H9 (cell line): ENCODE measurements around the gene ZNHIT6. TPM values are rescaled to one million over a fixed set of nuclear protein-coding genes. Genes with fewer than 3 reads are reported as not detected.

Experiments
- DNase-seq: peaks from one replicate; pipeline ENCODE4 v3.0.0-alpha.2; 2017
- H2AFZ ChIP-seq: one replicate; pipeline ENCODE4 v1.6.1; 2013; ENCODE audit warnings: mild to moderate bottlenecking, low read length, control low read depth, moderate library complexity
- H2AK5ac ChIP-seq: 2 replicates; pipeline ENCODE4 v1.6.1; 2013; ENCODE audit warnings: low read length, control low read depth, mixed read lengths; ENCODE audit not compliant: insufficient read length
- H2BK120ac ChIP-seq: one replicate; pipeline ENCODE4 v1.6.1; 2013; ENCODE audit warnings: low read depth, mild to moderate bottlenecking, low read length, control low read depth, inconsistent platforms; ENCODE audit not compliant: poor library complexity, severe bottlenecking
- H2BK12ac ChIP-seq: 2 replicates; pipeline ENCODE4 v1.6.1; 2013; ENCODE audit warnings: low read length, control low read depth, mixed read lengths, low read depth; ENCODE audit not compliant: insufficient read length
- H2BK15ac ChIP-seq: 2 replicates; pipeline ENCODE4 v1.6.1; 2013; ENCODE audit warnings: low read depth, low read length, control low read depth
- H2BK20ac ChIP-seq: one replicate; pipeline ENCODE4 v1.6.1; 2013; ENCODE audit warnings: low read depth, mild to moderate bottlenecking, low read length, control low read depth, inconsistent platforms; ENCODE audit not compliant: poor library complexity, severe bottlenecking
- H2BK5ac ChIP-seq: 2 replicates; pipeline ENCODE4 v1.6.1; 2013; ENCODE audit warnings: low read length, control low read depth, mixed read lengths; ENCODE audit not compliant: insufficient read length
- H3K14ac ChIP-seq: 2 replicates; pipeline ENCODE4 v1.6.1; 2013; ENCODE audit warnings: low read length, control low read depth; ENCODE audit not compliant: insufficient read depth
- H3K18ac ChIP-seq: 2 replicates; pipeline ENCODE4 v1.6.1; 2013; ENCODE audit warnings: low read depth, mild to moderate bottlenecking, mixed read lengths, low read length, control low read depth; ENCODE audit not compliant: insufficient read length
- H3K23ac ChIP-seq: 2 replicates; pipeline ENCODE4 v1.6.1; 2013; ENCODE audit warnings: low read length, control low read depth, mixed read lengths, low read depth; ENCODE audit not compliant: insufficient read length
- H3K23me2 ChIP-seq: 2 replicates; pipeline ENCODE4 v1.6.1; 2013; ENCODE audit warnings: low read depth, mild to moderate bottlenecking, mixed read lengths, low read length, control low read depth; ENCODE audit not compliant: insufficient read length, poor library complexity, severe bottlenecking
- H3K27ac ChIP-seq: 2 replicates; pipeline ENCODE4 v1.5.1; 2013; ENCODE audit warnings: low read length, control low read depth, mixed read lengths, low read depth; ENCODE audit not compliant: insufficient read length
- H3K27me3 ChIP-seq: 2 replicates; pipeline ENCODE4 v1.6.1; 2013; ENCODE audit warnings: low read length, control low read depth, inconsistent platforms; ENCODE audit not compliant: insufficient read depth
- H3K4ac ChIP-seq: 2 replicates; pipeline ENCODE4 v1.6.1; 2013; ENCODE audit warnings: low read depth, mild to moderate bottlenecking, control low read depth, inconsistent platforms, low read length, moderate library complexity
- H3K4me1 ChIP-seq: 2 replicates; pipeline ENCODE4 v1.6.1; 2013; ENCODE audit warnings: low read length, control low read depth, inconsistent platforms; ENCODE audit not compliant: insufficient read depth
- H3K4me2 ChIP-seq: 2 replicates; pipeline ENCODE4 v1.6.1; 2013; ENCODE audit warnings: low read length, control low read depth, mixed read lengths; ENCODE audit not compliant: insufficient read length, insufficient read depth
- H3K56ac ChIP-seq: 2 replicates; pipeline ENCODE4 v1.6.1; 2013; ENCODE audit warnings: low read depth, mild to moderate bottlenecking, mixed read lengths, low read length, control low read depth; ENCODE audit not compliant: insufficient read length
- H3K79me1 ChIP-seq: 2 replicates; pipeline ENCODE4 v1.6.1; 2013; ENCODE audit warnings: low read depth, mild to moderate bottlenecking, moderate library complexity, low read length, control low read depth, inconsistent platforms; ENCODE audit not compliant: insufficient read depth, poor library complexity, severe bottlenecking
- H3K79me2 ChIP-seq: 2 replicates; pipeline ENCODE4 v1.6.1; 2013; ENCODE audit warnings: low read length, control low read depth, inconsistent platforms; ENCODE audit not compliant: insufficient read depth
- H3K9ac ChIP-seq: 2 replicates; pipeline ENCODE4 v1.6.1; 2013; ENCODE audit warnings: low read length, control low read depth, mixed read lengths; ENCODE audit not compliant: insufficient read length; ENCODE audit errors: extremely low read depth
- H3K9me3 ChIP-seq: one replicate; pipeline ENCODE4 v1.6.1; 2013; ENCODE audit warnings: low read depth, low read length, inconsistent platforms; ENCODE audit not compliant: control insufficient read depth
- H3T11ph ChIP-seq: one replicate; pipeline ENCODE4 v1.6.1; 2013; ENCODE audit warnings: mild to moderate bottlenecking, low read length, control low read depth, inconsistent platforms
- H4K20me1 ChIP-seq: one replicate; pipeline ENCODE4 v1.6.1; 2013; ENCODE audit not compliant: control insufficient read depth, insufficient read length, insufficient read depth
- H4K5ac ChIP-seq: 2 replicates; pipeline ENCODE4 v1.6.1; 2013; ENCODE audit warnings: low read depth, mild to moderate bottlenecking, mixed read lengths, low read length, control low read depth; ENCODE audit not compliant: insufficient read length
- H4K8ac ChIP-seq: replicated peaks from 2 replicates; pipeline ENCODE4 v1.6.1; 2013; ENCODE audit warnings: low read length, control low read depth, mixed read lengths, low read depth; ENCODE audit not compliant: insufficient read length
- H4K91ac ChIP-seq: 2 replicates; pipeline ENCODE4 v1.6.1; 2013; ENCODE audit warnings: low read depth, mild to moderate bottlenecking, moderate library complexity, mixed read lengths, low read length, control low read depth; ENCODE audit not compliant: insufficient read length
- H3K27ac Mint-ChIP-seq, 3 experiments: 2 replicates in 2 of 3; 3 replicates in 1 of 3; pipeline ENCODE4 v1.8.0; 2020 to 2021; ENCODE audit warnings: mixed read lengths in 3 of 3, mild to moderate bottlenecking in 1 of 3, moderate library complexity in 1 of 3
- H3K27me3 Mint-ChIP-seq: 2 replicates; pipeline ENCODE4 v1.8.0; 2021; ENCODE audit warnings: low read depth, mild to moderate bottlenecking, moderate library complexity, mixed read lengths
- H3K36me3 Mint-ChIP-seq, 3 experiments: 2 replicates in 2 of 3; 3 replicates in 1 of 3; pipeline ENCODE4 v1.8.0; 2020 to 2021; ENCODE audit warnings: low read depth in 3 of 3, mixed read lengths in 3 of 3; ENCODE audit not compliant: insufficient read depth in 1 of 3
- H3K4me1 Mint-ChIP-seq, 2 experiments: 2 replicates each; pipeline ENCODE4 v1.8.0; 2020; ENCODE audit warnings: mixed read lengths in 2 of 2
- H3K4me3 Mint-ChIP-seq, 2 experiments: 2 replicates in 1 of 2; 3 replicates in 1 of 2; pipeline ENCODE4 v1.8.0; 2020 to 2021; ENCODE audit warnings: mild to moderate bottlenecking in 2 of 2, mixed read lengths in 2 of 2, moderate library complexity in 1 of 2
- H3K9me3 Mint-ChIP-seq, 2 experiments: 2 replicates in 1 of 2; 3 replicates in 1 of 2; pipeline ENCODE4 v1.8.0; 2020; ENCODE audit warnings: mild to moderate bottlenecking in 2 of 2, mixed read lengths in 2 of 2, moderate library complexity in 1 of 2
- WGBS: extraction: QIAGEN DNeasy Blood & Tissue Kit; methylation state at CpG from one replicate; pipeline ENCODE4 v1.1.7; 2013; ENCODE audit warnings: missing lambda C conversion rate, low lambda C conversion rate, mixed read lengths; ENCODE audit not compliant: insufficient read length; ENCODE audit errors: extremely low coverage; 5-methylcytosine and 5-hydroxymethylcytosine counted together
- total RNA-seq: library from RNA; stranded (reverse); gene quantifications from 2 replicates; pipeline ENCODE4 v1.2.1, GENCODE V29; 2021
- TF ChIP-seq, protein P1 (sequence below): fragments of 200-600 bp; sonication (generic); conservative IDR thresholded peaks from 3 replicates; pipeline ENCODE4 v1.8.0; 2021; ENCODE audit warnings: antibody characterized with exemption, mild to moderate bottlenecking

ZNHIT6 gene
- total RNA-seq, 1 experiment from 2014 or later = 21.5 TPM

DNA sequence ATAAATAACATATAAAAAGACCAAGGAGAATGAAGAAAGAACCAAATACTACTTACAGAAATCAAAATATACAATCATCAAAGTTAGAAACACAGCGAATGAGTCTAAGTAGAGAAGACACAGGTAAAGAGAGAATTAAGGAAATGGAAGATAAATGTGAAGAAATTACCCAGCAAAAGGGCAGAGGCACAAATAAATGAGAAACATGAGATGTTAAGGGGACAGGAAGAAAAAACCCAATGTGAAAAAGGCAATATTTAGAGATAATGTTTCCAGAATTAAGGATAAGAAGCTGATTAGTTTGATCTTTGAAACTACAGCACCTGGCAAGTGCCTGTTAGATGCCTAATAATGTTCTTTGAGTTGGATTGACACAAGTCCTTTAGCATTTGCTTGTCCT, 86.8 kb downstream of the ZNHIT6 start:
- H2BK15ac ChIP-seq = no peak overlapping the region
- H3K4me1 Mint-ChIP-seq = no peaks in the 10 kb centered on the region
- no peak overlapping the region for H2BK5ac ChIP-seq
- no peak overlapping the region for H3K4ac ChIP-seq
- peaks cover 23% of the 10 kb centered on the region for H3K9me3 ChIP-seq
- H2BK120ac ChIP-seq = no peak overlapping the region
- H3K9me3 Mint-ChIP-seq = peaks cover 26 to 28% of the 10 kb centered on the region in 2 experiments
- no peak overlapping the region for H2AFZ ChIP-seq
- H3K4me2 ChIP-seq = no peak overlapping the region
- H2AK5ac ChIP-seq = no peak overlapping the region
- H4K8ac ChIP-seq = no peak overlapping the region
- no peak for DNase-seq
- H3K79me2 ChIP-seq = no peaks in the 10 kb centered on the region
- H3K4me1 ChIP-seq = no peaks in the 10 kb centered on the region
- H3K14ac ChIP-seq = no peak overlapping the region
- TF ChIP-seq, protein P1, sequence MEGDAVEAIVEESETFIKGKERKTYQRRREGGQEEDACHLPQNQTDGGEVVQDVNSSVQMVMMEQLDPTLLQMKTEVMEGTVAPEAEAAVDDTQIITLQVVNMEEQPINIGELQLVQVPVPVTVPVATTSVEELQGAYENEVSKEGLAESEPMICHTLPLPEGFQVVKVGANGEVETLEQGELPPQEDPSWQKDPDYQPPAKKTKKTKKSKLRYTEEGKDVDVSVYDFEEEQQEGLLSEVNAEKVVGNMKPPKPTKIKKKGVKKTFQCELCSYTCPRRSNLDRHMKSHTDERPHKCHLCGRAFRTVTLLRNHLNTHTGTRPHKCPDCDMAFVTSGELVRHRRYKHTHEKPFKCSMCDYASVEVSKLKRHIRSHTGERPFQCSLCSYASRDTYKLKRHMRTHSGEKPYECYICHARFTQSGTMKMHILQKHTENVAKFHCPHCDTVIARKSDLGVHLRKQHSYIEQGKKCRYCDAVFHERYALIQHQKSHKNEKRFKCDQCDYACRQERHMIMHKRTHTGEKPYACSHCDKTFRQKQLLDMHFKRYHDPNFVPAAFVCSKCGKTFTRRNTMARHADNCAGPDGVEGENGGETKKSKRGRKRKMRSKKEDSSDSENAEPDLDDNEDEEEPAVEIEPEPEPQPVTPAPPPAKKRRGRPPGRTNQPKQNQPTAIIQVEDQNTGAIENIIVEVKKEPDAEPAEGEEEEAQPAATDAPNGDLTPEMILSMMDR = no peak
- H3K27ac ChIP-seq = no peak overlapping the region
- no peaks in the 10 kb centered on the region for H3K27me3 ChIP-seq
- H4K91ac ChIP-seq = no peak overlapping the region
- no peak overlapping the region for H3T11ph ChIP-seq
- H4K20me1 ChIP-seq = no peaks in the 10 kb centered on the region
- no peak overlapping the region for H3K23ac ChIP-seq
- no peak overlapping the region for H3K4me3 Mint-ChIP-seq
- H4K5ac ChIP-seq = no peak overlapping the region
- H2BK20ac ChIP-seq = no peak overlapping the region
- H3K79me1 ChIP-seq = no peaks in the 10 kb centered on the region
- WGBS = no CpG with 5 or more reads among the region's 1 CpG
- no peak overlapping the region for H3K27ac Mint-ChIP-seq
- H3K23me2 ChIP-seq = no peaks in the 10 kb centered on the region
- H3K27me3 Mint-ChIP-seq = no peaks in the 10 kb centered on the region
- H3K56ac ChIP-seq = no peak overlapping the region
- H3K36me3 Mint-ChIP-seq = peaks cover 26 to 33% (median 32%) of the 10 kb centered on the region in 3 experiments
- no peak overlapping the region for H2BK12ac ChIP-seq
- no peak overlapping the region for H3K9ac ChIP-seq
- H3K18ac ChIP-seq = no peak overlapping the region
